Amniotic stem cell (primary cell): ENCODE measurements around the gene GIT1.

Source experiments
- DNase-seq: peaks from one replicate; lab custom pipeline; 2025; lab: John Stamatoyannopoulos, UW

GIT1 gene

DNA sequence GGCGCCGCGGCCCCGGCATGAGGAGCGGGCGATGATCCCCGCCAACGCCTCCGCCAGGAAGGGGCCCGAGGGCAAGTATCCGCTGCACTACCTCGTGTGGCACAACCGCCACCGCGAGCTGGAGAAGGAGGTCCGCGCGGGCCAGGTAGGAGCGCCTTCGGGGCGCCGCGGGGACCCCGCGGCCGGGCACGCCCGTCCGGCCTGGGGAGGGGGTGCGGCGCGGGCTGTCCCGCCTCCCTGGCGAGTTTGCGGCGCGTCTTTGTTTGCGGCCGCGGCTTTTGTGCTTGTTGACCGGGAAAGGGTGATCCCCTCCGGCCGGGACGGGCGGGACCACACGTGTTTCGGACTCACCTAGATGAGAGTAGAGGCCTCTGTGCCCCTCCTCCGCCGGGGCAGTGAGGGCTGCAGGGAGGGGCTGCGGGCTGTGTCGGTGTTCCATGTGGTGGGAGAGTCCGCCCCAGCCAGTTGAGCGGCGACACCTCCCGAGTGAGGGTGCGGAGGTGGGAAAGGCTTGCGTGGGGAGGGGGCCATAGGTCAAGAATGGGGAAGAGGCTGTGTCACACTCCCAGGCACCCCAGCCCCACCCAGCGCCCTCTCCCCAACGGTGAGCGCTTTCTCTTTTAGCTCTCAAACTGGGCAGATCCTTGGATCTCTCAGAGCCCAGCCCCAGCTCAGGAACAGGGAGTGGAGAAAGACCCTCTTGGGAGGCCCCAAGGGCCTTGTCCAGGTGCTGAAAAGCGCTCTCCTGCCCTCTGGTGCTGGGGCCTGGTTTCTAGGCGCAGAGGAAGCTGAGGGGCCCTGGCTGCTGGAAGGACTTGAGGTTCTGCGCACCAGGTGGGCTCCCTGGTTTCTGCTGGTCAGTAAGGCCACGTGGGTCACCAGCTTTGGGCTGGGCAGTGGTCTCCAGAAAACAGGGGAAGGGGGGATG, 4.4 kb upstream of the GIT1 start:
- DNase-seq = no peak

DNA sequence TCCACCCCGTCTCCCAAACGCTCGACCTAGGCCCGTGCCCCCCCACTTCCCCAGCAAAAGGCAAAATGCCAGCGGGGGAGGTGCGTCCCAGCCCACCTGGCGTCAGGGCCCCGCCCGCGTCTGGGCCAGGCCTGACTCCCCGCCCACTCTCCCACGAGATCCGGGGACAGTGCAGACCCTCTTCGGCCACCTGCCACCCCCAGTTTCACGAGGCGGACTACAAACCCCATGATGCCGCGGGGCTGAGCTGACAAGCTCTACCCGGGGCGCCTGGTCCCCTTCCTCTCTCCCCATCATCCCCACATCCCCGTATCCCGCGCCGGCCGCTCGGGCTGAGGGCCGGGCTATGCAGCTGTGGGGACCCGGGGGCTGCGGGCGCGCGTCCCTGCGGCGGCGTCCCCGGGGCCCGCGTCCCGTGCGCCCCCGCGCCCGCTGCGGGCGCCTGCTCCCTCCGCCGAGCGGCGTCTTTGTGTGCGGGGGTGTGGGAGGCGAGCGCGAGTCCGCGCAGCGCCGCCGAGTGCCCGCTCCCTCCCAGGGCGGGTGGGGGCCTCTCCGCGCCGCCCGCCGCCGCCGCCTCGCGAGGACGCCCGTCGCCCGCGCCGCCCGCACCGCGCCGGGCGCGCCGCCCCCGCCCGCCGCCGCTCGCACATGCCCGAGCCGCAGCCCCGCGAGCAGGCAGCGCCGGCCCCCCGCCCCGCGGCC, 3.6 kb upstream of the GIT1 start, which contains the start of gene ANKRD13B:
Gene ANKRD13B (plus strand): TSS at position 283 of the 702 bp plus-strand sequence. CDS start 490 bp downstream, outside the sequence.
- no peak for DNase-seq

DNA sequence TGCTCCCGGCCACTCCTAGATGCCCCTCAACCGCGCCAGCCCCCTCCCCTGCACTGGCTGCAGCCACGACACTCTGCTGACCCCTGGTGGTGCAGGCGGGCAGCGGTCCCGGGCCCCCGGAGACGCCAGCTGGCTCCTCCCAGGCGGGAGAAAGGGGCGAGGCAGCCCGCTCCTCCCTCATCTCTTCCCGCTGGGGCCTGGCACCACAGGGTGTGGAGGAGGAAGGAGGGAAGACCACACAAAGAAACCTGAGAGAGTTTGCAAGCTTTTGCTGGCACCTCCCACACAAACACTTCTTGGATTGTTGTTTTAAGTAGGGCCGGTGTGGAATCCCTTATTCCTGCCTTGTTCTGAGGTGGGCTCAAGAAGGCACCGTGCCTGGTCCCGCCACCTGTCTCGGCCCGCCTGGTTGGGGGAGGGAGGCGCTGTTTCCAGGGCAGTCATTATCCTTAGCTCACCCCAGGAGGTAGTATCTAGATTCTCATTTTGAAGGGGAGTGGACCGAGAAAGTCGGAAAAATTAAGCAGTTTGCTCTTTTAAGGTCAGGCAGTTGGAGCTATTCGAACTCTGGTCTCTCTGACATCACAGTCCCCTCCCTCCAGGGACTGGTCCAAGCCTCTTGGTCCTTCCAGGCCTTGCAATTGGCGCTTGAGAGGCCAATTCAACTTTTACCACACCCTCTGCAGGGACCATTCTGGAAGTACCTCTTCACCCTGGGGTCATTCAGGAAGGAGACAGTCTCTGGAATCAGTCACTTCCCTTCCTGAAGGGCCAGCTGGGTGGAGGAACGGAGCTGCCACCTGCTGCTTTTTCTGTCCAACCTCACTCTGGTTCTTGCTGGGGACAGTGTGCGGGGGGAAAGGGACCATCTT, 2.5 kb upstream of the GIT1 start:
- DNase-seq = peak; percentile 67

DNA sequence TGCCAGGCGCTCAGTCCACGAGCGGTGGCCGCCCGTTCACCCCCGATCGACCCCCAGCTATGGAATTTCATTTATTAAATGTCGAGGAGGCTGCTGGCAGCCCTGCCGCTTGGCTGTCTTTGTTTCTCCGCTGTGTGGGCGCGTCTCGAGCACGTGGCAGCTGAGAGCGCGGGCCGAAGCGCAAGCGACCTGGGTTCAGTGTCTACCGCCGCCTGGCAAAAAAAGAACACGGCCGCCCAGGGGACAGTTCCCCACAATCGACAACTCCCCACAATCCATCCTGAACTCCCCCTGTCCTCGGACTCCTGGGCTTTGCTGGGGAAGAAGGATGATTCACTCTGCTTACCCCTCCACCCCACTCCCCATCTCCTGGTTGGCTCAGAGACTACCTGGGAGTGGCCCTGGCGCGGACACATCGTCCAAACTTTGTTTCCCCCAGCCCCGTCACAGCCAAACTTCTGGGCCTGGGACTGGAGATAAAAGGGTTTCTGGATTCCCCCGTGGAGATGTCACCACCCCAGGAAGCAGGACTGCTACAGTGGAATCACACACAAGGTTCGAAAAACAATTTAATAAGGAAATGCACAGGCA, 1.8 kb upstream of the GIT1 start:
- DNase-seq = no peak

DNA sequence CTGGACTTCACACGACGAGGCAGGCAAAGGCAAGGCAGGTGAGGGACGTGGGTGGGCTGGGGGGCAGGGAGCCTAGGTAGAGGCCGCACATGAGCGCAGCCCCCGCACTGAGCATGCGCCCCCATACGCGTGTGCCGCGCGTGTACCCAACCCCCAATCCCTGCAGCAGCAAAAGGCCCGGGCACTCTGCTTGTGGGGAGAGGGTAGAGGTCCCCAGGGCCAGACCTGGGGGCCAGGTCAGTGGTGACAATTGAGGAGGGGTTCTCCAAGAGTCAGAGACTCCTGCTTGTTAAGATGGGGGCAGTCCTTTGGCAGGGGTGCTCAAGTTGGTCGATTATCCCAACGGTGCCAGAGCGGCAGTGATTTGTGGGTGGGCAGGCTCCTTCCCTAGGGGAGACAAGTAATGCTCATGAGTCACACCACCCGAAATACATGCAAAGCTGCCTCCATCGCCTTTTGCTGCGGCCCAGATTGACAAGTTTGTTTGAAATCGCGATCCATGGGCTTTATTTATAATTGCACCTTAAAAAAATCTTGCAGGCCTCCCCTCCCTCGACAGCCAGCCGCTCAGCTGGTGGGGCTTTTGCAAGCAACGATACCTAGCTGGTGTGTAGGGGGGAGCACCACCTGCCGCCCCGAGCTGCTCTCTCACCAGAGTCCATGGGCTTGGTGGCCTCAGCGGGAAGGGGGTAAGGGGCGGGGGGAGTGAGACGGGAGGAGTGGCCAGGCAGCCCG, 1.1 kb upstream of the GIT1 start:
- no peak for DNase-seq

DNA sequence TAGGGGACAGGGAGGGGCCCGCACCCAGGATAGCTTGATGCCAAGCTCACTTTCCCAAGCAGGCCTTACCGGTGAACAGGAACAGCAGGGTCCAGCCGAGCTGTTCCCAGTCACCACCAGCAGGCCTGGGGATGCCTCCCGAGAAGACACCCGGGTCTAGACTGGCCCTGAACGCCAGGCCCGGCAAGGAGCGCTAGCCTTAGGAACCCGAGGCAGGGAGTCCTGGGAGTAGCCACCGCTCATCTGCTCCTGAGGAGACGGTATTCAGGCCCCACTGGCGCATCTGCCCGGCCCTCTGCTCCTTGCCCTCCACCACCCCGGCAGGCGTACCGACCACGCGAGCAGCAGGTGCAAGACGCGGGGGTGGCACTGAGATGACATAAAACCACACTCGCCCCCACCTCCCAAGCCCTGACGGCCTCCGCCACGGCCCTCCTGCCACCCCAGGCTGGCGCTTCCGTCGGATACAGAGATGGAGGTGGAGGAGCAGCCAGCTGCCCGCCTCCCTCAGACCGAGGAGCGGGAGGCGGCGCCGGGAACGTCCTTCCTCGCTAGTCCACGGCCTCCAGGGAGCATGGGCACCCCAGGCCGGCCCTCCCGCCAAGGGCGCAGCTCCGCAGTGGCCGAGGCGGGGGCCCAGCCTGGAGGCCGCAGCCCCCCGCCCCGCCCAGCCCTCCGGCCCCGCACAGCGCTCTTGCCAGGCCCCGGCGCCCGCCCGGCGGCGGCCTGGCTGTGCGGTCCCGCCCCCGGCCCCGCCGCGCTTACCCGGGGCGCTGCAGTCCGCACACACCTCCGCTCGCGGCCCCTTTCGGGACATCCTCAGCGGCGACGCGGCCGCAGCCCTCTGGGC, 661 bp downstream of the GIT1 start:
- no peak for DNase-seq

DNA sequence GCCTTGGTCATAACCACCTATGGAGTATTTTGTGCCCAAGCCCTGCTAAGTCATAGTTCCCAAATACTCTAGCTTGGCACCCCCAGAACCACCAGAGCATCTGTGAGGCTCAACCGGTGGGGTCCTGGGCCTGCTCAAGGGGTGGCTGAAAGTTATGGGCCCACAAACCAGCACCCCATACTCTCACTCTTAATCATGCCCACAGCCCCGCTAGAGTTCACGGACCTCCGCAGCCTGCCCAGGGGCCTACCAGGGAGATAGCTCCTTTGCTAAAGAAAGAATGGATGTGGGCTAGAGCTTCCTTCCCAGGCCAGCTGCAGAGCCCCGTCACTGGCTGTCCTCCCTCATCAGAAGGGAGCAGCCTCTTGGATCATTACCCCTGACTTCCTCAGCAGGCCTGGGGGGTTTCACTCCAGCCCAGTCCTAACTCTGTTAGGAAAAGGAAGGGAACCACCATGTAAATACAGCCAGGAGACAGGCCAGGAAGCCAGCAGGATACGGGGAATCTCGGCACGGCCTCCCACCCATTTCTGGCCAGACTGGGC, 1.4 kb downstream of the GIT1 start:
- no peak for DNase-seq

DNA sequence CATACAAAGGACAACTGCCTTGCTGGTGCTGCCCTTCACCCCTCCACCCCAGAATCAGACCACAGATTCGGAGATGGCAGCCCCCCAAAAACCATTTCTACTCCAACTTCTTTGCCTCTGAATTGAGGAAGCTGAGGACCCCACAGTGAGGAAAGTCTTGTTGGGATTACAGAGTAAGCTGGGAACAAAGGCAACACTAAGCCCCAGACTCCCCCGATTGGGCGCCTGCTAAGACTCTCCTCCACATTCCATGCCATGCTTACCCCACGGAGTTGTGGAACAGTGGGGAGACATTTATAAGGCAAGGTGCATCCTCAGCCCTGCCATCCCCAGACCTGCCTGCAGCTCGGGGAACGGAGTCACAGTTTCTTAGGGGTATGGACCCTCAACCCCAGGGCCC, 1.9 kb downstream of the GIT1 start:
- no peak for DNase-seq

DNA sequence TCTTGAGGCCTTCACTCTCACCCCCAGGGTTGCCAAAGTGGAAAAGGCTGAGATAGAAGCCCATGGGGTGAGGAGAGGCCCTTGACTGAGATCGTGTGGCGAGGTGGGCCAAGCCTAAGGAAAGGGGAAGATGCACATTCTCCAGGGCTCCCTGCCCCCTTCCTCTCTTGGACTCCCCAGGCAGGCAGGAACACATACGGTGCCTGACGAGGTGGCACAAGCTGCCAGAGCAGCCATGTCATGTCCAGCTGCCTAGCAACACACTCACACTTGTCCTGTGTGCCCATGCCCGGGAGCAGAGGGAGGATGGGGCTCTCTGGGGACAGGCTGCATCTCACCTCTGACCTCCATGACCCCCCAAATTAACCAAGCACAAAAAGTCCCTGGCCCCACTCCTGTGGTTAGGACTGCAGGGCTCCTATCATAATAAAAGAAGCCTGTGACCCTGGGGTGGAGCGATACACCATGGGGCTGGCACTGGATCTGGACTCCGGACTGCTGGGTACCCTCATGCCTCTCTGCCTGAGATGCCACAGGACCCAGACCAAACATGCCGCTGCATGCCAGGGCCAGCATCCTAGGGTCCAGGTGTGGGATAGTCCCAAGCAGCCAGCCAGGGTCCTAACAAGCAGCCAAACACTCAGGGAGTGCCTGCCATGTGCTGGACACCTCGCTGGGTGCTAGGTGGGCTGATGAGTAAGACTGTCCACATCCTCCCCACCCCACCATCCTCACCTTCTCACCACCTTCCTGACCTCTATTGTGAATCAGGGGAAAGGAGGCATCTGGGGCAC, 2.6 kb downstream of the GIT1 start:
- DNase-seq = no peak

DNA sequence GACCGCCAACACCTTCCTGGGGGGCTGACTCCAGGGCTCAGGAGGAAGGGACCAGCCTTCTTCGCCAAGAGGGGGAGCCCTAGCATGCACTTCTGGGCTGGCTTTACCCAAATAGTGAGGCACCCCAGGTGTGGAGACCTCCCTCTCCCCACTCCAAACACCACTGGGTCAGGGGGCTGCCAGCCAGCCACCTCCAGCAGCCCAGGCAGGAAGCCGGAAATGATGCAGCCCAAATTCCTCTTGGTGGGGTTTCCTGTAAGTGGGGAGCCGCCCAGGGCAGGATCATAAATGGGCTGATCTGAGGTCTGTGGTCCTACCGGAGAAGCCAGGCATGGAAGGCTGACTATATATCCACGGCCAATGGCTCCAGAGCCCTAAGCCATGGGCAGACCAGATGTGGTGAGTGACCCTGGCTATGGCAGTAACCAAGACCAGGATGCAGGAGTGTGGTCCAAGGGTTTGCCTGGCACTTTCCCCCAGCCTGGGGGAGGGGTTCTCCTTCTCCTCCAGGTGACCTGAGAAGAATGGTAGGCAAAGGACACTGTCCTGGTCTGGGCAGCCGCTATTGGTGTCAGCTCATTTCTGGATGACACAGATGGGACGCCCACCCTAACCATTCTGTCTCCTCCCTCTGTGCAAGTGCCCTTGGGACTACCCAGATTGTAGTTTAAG, 4.2 kb downstream of the GIT1 start:
- no peak for DNase-seq

DNA sequence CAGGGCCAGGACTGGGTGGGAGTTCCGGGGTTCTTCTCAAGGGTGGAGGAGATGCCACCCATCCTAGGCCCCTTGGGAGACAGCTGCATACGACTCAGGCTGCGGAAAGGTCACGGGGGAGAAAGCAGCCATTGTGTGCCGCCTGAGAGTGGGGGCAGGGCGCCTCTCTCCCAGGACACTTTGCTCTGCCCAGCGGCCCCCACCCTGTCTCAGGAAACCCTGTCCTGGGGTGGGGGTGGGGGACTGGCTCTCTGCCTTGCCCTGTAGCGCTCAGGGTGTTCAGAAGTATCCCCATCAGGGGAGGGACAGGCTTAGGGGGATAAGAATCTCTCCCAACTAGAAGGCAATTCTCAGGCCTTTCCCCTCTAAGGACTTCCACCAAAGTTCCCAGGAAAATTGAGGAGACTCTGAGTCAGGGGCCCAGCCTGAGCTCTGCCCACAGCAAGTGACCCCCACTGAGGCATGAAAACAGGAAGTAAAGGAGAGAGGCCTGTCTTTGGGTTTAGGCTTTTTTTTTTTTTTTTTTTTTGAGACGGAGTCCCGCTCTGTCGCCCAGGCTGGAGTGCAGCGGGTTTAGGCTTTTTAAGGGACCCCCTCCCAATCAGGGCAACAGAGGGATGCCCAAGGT, 4.9 kb downstream of the GIT1 start:
- no peak for DNase-seq

DNA sequence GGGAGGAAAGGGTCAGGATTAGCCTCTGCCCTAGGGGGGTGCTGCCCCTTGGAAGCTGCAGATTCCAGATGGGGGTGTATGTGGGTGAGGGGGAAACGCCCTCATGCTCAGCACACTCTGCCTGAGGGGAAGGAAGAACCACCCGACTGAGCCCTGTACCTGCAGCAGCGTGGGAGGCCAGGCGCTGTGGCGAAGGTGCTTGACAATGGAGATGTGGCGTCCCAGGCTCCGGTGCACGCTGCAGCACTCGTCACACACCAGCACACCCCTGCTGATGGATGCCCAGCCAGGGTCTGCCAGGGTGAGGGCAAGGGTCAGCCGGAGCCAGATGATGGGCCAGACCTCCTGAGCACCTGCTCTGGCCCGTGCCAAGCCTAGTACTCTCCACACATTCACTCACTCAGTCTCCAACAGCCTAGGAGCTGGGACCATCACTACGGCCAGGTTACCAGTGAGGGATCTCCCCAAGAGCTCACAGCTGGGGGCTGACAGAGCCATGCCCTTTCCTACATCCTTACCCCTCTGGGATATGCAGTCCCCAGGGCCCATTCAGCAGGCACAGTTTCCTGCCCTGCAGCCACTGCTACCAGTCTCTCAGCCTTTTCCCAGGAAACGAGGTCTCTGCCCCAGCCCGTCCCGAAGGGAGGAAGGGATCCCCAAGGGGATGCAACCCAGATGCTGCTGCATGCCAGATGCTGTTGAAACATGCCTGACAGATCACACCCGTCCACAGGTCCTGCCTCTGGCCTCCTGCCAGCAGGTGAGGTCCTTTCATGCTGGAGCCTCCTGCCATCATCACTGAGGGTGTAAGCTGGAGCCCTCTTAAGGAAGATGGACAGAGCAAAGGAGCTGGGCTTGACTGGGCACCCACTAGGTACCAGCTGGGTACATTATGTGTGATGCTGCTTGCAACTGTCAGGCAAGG, 5.9 kb downstream of the GIT1 start:
- DNase-seq = no peak

DNA sequence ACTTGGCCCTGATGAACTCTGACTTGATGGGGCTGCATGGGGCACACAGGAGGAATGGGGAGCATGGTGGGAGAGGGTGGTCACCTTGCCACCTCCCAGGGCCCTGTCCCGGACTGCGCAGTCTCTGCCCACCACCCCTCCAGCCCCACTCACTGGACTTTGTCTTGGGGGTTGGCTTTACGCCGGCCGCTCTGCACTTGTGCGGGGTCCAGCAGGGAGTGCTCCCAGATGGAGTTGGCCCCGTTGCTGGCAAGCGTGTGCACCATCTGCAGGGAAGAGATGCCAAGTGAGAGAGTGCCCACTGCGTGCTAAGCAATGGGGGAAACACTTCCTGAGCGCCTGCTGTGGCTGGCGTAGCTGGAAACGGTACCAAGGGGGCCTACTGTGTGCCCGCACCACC, 6.7 kb downstream of the GIT1 start:
- no peak for DNase-seq

DNA sequence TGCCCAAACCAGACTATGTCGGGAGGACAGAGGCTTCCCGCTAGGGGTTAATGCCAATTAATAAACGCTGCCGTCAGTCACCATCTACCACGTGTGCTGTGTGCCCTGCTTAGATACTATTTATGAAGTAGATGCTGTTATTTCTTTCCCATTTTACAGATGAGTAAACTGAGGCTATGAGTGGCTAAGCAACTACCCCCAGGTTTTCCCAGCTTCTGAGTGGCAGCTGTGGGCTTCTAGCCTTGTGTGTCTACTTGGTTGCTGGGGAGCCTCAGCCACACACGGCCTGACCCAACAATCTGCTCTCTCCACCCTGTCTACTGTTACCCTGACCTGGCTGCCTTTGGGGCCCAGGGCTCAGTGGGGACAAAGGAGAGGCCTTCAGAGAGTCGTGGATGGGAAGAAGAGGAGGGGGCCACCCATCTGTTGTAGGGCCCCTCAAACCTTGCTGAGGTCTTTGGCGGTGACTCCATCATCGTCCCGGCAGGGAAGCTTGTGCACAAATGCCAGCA, 7.1 kb downstream of the GIT1 start:
- DNase-seq = no peak

DNA sequence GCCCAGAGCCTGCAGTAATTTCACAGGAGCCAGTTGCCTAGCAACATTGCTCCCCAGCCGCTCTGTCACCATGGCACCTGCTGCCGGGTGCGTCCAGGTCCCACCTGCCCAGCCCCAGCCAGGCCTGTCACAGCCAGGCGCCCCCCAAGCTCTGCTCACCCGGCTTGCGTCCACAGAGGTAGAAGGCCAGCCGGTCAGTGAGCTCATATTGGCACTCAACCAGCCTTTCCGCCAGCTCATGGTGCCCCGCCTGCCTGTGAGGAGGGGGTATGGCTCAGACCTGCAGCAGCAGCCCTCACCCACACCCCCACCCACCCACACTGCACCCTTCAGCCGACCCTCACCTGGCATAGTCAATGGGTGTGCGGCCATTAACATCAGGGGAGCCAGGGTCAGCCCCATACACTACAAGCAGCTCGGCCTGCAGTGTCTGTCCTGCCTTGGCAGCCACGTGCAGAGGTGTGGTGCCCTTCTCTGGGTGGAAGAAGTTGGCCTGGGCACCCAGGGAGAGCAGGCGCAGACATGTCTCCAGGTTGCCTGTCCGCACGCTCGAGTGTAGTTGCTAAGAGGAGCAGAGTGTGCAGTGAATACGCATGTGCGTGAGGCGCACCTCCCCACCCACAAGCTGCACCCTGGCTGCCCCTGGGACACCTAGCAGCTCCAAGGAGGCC, 7.7 kb downstream of the GIT1 start:
- DNase-seq = no peak
